OCI-LY3 (cell line): ENCODE measurements around the gene CYP4F12.

Experiments
- CTCF ChIP-seq: fragments of 200-600, 300-600 bp; sonication (generic); IDR thresholded peaks from 2 replicates; pipeline ENCODE4 v1.5.1; 2014; ENCODE audit warnings: antibody characterized with exemption, low read length, low read depth
- EZH2phosphoT487 ChIP-seq: fragments of 200-600 bp; shearing (Covaris generic); IDR thresholded peaks from 2 replicates; pipeline ENCODE4 v1.6.1; 2018; ENCODE audit warnings: antibody characterized with exemption, mixed run types, low read depth

GRCh38 chr19:15740785-15741184 is 67.9 kb downstream of the CYP4F12 start:
- TF ChIP-seq CTCF (no peak), EZH2phosphoT487 (no peak)
